Mesenteric fat pad (tissue), 1 donor: ENCODE measurements around the gene CDK5RAP3. TPM values are rescaled to one million over a fixed set of nuclear protein-coding genes. Genes with fewer than 3 reads are reported as not detected.
"Not testable (repeated sequence)": the region's sequence is repeated elsewhere in the genome, so short reads cannot be mapped to it uniquely, and the experiment has no call there.

Source experiments
- DNase-seq: peaks from one replicate; pipeline ENCODE4 v3.0.0-alpha.2; 2020; ENCODE audit warnings: low spot score
- total RNA-seq: library from RNA; stranded (reverse); fragmentation: NEBNext Ultra II Directional; extraction: Animal tissue kit (Norgen Biotek cat#: 25700); gene quantifications from one replicate; pipeline ENCODE4 v1.2.1, GENCODE V29; 2021
- donor health status: DM: yes; HTN: yes; CAD: no.

The CDK5RAP3 gene
- total RNA-seq, 1 donor from 2014 or later = 105 TPM

- no peak for DNase-seq
These were observed 786 bp upstream of the CDK5RAP3 start for GRCh38 chr17:47969930-47970724.

- DNase-seq = no peak
These were observed 2.6 kb downstream of the CDK5RAP3 start for GRCh38 chr17:47973541-47973940.

- DNase-seq = no peak
These were observed 4.4 kb downstream of the CDK5RAP3 start for GRCh38 chr17:47975189-47975822.

- no peak for DNase-seq
These were observed 4.9 kb downstream of the CDK5RAP3 start for GRCh38 chr17:47975823-47976205.

- no peak for DNase-seq
These were observed 7.4 kb downstream of the CDK5RAP3 start for GRCh38 chr17:47978324-47978723.

- no peak for DNase-seq
These were observed 9.6 kb downstream of the CDK5RAP3 start for GRCh38 chr17:47980541-47980940.

- DNase-seq = no peak
These were observed 10.5 kb downstream of the CDK5RAP3 start for GRCh38 chr17:47981462-47981861.

- DNase-seq = no peak
These were observed 11.2 kb downstream of the CDK5RAP3 start for GRCh38 chr17:47982091-47982617.

GRCh38 chr17:47982645-47983390, 11.9 kb downstream of the CDK5RAP3 start:
- no peak for DNase-seq

- DNase-seq = no peak
These were observed 12.7 kb downstream of the CDK5RAP3 start for GRCh38 chr17:47983492-47984223.

- no peak for DNase-seq
These were observed 15.6 kb downstream of the CDK5RAP3 start for GRCh38 chr17:47986520-47986919.

- no peak for DNase-seq
These were observed 16.4 kb downstream of the CDK5RAP3 start for GRCh38 chr17:47987240-47987835.

- DNase-seq = not testable (repeated sequence)
These were observed 17.5 kb downstream of the CDK5RAP3 start for GRCh38 chr17:47988445-47988844.

GRCh38 chr17:47989159-47989558, 18.2 kb downstream of the CDK5RAP3 start:
- DNase-seq = no peak

- no peak for DNase-seq
These were observed 18.8 kb downstream of the CDK5RAP3 start for GRCh38 chr17:47989700-47990099.

- no peak for DNase-seq
These were observed 20.2 kb downstream of the CDK5RAP3 start for GRCh38 chr17:47990962-47991731.

- DNase-seq = no peak
These were observed 21.3 kb downstream of the CDK5RAP3 start for GRCh38 chr17:47992216-47992615.

GRCh38 chr17:47993031-47993564, 22.2 kb downstream of the CDK5RAP3 start:
- no peak for DNase-seq

- DNase-seq = no peak
These were observed 23.1 kb downstream of the CDK5RAP3 start for GRCh38 chr17:47993964-47994363.

GRCh38 chr17:47994724-47995123, 23.8 kb downstream of the CDK5RAP3 start:
- no peak for DNase-seq
